Measurements from ENCODE around the gene OCA2. TPM values are rescaled to one million over a fixed set of nuclear protein-coding genes. Genes with fewer than 3 reads are reported as not detected.
A peak's percentile ranks its signal among the peaks of the same experiment; 100 is the strongest.
"Not testable (repeated sequence)": the region's sequence is repeated elsewhere in the genome, so short reads cannot be mapped to it uniquely, and the experiment has no call there.

Gene OCA2
- 0.73 TPM for total RNA-seq

DNA sequence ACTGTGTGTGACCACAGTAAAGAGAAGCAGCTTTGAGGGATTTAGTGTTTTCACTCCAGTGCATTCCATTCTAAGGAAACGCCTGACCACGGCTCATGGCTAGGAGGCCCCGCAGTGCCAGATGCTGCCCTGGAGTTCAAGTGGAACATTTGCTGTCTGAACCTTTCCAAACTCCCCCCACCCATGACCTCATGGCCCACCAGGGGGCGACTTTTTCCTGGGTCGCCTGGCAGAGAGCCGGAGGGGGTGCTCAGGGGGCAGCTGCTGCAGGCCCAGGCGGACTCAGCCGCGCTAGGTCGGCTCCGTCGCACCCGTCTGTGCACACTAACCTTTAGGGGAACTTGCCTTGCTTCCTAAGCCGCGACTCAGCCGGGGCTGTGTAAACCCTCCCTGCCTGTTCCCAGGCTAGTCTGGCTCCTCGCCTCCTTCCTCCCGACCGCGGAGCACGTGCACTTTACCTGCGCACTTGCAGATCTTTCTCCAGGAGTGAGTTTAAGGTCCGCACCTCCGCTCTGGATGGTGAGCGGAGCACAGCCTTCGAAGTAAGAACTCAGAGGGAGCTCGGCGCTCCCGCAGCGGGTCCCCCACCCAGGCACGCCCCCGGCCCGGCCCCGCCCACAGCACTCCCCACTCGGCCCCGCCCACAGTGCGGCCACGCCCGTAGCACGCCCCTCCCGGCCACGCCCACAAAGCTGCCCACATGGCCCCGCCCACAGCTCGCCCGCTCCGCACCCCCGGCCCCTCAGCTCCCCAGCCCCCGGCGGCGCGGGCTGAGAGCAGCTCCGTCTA is at the start of gene OCA2:
Gene OCA2, minus strand, starts transcription at position 550 of the 789 bp plus-strand sequence. CDS start 17,441 bp downstream, outside the sequence.
- DNase-seq (ENCODE audit: low spot score): peak; percentile 57

DNA sequence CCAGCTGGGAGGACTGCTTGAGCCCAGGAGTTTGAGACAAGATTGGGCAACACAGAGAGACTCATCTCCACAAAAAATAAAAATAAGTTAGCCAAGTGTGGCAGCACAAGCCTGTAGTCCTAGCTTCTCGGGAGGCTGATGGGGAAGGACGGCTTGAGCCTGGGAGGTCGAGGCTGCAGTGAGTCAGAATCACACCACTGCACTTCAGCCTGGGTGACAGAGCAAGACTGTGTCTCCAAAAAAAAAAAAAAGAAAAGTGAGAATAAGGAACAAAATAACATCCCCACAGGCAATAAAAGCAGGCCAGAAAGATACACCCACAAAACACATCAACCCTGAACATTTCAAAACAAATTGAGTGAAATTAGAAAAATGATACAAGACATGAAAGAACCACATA is 48.7 kb upstream of the OCA2 start:
- no peak for DNase-seq (ENCODE audit: low spot score)

DNA sequence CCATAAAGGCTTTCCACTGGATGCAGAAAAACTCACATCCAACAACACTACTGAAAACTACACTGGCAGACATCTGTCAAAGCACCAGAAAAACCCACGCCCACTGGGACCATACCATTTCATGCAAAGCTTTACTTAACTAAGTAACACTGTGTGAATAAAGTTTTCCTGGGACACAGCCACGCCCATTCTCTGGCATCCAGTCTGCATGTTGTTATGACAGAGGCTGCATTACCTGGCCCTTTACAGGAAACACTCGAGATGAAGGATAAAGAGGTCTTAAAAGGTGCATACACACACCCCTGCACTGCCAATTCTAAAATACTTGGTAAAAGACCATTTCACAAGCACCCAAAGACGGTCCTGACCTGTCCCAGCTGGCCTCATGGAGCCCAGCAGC is 46.3 kb upstream of the OCA2 start:
- DNase-seq (ENCODE audit: low spot score): not testable (repeated sequence)

DNA sequence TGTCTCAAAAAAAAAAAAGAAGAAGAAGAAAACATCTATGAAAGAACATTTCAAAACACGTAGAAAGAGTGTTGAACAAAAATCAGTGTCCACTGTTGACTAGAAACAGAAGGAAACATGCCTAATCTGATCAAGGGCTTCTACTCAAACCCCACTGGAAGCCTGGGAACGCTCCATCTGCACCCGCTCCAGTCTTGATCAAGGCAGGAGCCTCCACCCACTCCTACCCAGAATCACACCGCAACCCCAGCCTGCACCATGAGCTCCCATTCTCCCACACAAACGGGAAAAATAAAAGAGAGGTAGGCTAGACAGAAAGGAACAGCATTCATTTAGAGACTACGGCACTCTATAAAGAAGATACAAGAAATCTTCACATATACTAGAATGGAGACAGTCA is 40.9 kb upstream of the OCA2 start:
- no peak for DNase-seq (ENCODE audit: low spot score)

DNA sequence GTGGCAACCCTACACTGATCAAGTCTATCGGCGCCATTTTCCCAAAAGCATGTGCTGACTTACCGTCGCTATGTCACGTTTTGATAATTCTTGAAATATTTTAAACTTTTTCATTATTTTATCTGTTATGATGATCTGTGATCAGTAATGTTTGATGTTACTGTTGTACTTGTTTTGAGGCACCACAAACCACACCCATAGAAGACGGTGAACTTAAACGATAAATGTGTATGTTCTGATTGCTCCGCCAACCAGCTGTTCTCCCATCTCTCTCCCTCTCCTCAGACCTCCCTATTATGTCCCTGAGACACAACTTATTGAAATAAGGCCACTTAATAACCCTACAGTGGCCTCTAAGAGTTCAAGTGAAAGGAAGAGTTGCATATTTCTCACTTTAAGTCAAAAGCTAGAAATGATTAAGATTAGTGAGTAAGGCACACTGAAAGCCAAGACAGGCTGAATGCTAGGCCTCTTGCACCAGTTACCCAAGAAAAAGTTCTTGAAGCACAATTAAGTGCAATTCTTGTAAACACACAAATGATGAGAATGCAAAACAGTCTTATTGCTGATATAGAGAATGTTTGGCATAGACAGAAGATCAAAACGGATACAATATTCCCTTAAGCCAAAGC is 38.4 kb upstream of the OCA2 start:
- not testable (repeated sequence) for DNase-seq (ENCODE audit: low spot score)

DNA sequence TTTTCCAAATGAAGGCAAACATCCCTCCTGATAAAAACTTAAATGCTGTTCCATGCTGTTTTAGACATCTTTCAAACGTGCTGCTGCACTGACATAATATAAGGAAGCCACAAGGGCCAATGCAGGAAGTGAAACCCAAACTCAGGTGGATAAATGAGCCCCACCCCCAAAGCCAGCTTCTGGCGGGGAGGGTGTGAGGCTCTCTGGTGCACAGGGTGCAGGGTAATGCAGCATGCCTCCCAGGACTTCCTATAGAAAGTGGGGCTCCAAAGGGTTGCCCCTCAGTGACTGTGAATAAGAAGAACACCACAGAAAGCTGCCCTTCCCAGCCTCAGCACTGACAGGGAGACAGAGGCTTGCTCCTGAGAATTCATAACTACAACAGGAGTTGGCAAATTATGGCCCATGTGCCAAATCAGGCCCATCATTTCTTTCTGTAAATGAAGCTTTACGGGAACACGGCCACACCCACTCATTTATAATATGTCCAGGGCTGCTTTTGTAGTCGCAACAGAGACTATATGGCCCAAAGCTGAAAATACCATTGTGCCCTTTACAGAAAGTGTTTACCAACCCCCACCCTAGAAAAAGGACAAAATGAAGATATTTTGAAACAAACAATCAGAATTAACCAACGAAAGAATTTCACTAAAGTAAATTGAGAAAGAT is 37.3 kb upstream of the OCA2 start:
- not testable (repeated sequence) for DNase-seq (ENCODE audit: low spot score)

DNA sequence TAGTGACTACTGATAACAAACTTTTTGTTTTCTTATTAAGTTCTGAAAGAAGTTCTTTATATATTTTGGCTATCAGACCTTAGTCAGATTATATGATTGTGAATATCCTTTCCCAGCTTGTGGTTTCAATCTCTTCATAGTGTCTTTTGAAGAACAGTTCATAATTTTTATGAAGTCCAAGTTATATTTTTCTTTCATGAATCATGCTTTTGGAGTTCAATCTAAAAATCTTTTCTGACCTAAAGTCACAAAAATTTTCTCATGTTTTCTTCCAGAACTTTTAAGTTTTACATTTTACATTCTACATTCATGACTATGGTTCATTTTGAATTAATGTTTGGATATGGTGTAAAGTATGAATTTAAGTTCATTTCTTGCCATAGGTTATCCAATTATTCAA is 34.2 kb upstream of the OCA2 start:
- no peak for DNase-seq (ENCODE audit: low spot score)

DNA sequence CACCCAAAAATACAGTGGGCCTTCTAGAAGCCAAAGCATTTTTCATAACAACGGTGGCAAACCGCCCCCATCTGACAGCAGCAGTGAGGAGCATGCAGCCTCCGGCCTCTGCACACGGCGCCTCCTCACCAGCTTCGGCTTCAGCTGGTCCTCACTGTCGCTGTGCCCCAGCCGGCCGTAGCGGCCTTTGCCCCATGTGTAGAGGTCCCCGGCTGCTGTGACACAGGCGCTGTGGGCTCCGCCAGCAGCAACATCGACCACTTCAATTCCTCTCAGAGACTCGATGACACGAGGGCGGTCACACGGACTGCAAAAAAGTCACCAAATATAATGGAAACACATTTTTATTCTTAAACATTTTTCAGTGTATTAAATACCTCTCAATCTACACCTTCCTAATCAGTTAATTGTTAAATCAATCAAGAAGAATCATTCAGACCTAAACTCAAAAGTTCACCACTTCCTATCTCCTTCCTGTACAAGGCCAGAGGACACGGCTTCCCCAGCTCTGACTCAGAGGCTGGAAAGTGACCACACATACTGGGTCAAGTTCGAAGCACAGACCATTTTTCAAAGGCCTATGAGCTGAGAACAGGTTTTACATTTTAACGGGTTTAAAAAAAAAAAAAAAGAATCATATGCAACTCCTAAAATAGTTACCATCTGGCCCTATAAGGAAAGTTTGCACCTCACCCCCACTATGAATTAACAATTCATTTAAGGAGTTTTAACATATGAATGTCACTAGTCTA is 33.6 kb upstream of the OCA2 start:
- DNase-seq (ENCODE audit: low spot score): no peak

DNA sequence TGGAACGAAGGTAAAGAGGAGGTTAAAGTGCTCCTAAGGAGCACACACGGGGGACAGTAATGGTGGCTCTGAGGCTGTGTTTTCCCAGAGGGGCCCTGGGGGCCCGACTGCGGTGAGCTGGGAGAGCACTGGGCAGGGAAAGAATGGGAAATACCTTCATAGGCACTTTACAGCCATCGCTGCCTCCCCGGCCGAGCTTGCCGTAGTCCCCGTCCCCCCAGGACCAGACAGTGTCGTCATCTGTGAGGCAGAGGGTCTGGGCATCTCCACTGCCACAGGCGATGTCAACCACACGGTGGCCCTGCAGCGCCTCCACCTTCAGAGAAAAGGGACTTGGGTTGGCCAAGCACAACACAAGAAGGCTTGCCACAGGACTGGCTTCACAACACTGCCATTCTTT is 32.8 kb upstream of the OCA2 start:
- DNase-seq (ENCODE audit: low spot score): no peak

DNA sequence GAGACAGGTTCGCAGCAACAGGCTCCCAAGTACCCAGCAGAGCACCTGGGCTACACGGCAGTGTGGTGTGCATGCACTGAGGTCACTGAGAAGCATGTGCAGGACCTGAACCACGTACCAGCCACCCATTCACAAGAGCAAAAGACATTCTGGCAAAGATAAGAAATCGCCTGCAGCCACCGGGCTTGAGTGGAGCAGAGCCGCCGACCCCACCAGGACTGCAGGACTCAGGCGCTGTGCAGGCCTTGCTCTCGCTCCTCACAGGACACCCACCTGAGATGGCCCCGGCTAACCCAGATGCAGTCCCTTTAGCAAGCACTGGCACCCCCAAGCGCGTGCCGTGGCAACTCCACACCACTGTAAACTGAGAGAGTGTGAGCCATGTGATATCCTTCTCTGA is 32.3 kb upstream of the OCA2 start:
- no peak for DNase-seq (ENCODE audit: low spot score)

DNA sequence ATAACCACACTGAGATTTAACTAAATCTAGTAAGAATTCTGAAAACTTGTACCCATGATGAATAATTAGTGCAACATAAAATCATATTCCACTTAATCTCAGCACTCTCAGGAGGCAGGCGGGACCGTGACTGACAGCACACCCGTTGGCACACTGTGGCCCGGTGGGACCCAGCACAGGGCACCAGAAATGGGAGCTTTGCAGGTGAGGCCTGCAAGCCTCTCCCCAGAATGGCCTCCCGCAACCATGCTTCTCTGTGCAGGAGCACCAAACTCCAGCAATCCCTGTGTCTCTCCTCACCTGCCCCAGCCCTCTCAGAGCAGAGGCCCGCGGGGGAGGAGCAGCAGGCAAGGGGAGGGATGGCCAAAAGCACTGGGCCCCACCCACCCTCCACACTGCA is 31.5 kb upstream of the OCA2 start:
- no peak for DNase-seq (ENCODE audit: low spot score)

DNA sequence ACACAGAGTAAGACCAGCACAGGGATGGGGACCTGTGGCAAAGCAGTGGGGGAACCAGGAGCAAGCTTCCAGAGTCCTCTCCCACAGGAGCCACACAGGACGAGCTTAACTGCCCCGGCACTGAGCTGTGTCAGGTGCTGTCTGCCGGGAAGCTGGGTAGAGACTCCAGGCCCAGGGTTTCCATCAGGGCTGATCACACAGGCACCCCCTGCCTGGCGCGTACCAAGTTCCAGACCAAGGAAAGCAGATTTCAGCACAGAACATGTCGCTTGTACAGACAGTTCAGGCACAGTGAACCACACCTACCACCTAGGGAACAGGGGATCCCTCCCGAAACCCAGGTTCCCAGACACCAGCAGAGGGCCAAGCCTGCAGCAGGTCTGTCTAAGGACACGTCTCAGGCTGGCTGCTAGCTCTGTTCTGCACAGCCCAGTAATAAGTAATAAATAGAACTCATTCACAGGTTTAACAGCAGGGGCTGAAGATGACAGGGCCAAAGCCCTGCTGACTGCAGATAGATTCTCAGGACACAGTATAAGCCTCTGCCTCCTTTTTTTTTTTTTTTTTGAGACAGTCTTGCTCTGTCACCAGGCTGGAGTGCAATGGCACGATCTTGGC is 30.2 kb upstream of the OCA2 start:
- no peak for DNase-seq (ENCODE audit: low spot score)

DNA sequence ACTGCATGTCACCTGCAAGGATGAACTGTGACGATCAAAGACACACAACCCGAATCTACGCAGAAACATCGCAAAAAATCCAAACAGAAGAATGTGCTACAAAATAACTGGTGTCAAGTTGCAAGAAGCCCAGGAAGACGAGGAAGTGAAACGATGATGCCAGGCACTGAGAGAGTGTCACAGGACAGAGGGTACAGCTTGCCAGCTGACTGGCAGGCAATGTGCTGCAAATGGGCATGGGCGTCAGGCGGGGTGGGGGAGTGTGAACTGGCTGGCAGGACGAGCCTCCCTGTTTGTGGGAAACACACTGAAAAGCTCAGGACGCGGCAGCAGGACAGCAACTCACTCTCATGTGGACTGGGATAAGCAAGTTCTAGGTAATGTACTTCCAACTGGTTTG is 28.9 kb upstream of the OCA2 start:
- no peak for DNase-seq (ENCODE audit: low spot score)

DNA sequence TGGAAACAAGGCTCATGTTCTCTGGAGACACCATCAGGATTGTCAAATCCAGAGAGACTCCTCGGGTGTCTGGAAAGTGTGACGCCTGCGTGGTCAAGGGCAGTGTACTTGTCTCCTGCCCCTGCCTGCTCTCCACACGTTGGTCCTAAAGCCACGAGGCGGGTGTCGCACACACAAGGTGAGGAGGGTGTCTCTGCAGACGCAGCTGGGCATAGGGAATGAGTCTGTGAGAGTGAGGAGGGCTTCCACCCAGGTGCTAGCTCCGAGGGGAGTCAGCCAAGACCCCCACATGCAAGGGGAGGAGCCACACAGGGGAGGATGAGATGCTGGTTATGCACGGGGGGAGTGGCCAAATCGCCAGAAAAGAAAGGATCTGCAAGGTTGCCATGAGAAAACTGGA is 27.9 kb upstream of the OCA2 start:
- peak; percentile 35 for DNase-seq (ENCODE audit: low spot score)

DNA sequence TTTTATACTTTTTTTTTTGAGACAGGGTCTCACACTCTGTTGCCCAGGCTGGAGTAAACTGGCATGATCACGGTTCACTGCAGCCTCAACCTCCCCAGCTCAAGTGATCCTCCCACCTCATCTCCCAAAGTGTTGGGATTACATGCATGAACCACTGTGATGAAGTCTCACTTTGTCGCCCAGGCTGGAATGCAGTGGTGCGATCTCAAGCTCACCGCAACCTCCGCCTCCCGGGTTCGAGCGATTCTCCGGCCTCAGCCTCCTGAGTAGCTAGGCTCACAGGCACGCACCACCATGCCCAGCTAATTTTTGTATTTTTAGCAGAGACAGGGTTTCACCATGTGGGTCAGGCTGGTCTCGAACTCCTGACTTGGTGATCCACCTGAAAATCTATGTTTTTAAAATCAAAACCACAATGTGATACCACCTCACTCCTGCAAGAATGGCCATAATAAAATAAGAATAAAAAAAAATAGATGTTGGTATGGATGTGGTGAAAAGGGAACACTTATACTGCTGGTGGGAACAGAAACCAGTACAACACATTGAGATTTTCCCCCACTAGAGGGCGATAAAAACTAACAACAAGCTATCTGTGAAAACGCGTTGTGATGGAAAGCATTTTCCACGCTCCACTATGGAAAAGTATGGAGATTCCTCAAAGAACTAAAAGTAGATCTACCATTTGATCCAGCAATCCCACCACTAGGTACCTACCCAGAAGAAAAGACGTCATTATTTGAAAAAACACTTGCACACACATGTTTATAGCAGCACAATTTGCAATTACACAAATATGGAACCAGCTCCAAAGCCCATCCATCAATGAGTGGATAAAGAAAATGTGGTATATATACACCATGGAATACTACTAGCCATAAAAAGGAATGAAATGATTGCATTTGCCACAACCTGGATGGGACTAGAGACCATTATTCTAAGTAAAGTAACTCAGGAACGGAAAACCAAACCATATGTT is 26.8 kb upstream of the OCA2 start:
- peak; percentile 40 for DNase-seq (ENCODE audit: low spot score)

DNA sequence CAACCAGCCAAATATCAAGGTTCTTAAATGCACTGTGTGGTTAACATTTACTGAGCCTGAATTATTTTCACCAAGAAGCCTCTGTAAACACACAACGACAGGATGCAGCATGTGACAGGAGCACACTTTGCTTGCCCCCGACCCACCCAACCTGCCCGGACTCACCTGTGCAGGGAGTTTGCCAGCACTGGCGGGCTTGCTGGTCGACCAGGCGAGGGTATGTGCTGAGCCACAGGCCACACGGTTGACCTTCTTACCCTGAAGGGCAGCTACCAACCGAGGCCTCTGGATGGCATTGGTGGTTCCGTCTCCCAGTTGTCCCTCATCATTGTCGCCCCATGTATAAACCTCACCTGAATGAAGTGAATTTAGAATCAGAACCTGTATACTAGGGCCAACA is 25.7 kb upstream of the OCA2 start:
- no peak for DNase-seq (ENCODE audit: low spot score)

DNA sequence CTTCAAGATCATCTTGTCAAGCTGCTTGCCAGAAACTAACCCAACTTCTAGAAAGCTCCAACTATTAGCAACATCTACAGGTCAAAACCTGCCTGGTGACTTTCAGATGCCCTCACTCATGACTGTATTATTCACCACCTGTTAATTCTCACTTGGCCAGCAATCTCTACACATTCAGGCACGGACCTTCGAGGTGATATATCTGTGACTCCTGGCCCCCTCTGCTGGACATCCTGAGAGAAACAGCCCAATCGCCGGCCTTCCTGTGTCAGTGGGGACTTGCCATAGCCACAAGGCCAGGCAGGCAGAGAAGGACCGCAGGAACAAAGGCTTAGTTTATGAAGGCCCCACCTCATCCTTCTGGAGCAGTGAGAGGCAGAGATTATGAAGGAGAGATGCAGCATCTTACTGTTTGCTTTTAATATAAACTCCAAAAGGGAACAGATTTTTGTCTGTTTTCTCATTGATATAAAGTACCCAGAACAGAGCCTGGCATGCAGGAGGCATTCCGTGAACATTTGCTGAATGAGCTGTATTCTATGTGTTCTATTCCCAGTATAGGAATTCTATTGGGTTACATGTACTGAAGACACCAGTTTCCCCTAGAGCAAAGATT is 24.4 kb upstream of the OCA2 start:
- DNase-seq (ENCODE audit: low spot score): peak; percentile 80

DNA sequence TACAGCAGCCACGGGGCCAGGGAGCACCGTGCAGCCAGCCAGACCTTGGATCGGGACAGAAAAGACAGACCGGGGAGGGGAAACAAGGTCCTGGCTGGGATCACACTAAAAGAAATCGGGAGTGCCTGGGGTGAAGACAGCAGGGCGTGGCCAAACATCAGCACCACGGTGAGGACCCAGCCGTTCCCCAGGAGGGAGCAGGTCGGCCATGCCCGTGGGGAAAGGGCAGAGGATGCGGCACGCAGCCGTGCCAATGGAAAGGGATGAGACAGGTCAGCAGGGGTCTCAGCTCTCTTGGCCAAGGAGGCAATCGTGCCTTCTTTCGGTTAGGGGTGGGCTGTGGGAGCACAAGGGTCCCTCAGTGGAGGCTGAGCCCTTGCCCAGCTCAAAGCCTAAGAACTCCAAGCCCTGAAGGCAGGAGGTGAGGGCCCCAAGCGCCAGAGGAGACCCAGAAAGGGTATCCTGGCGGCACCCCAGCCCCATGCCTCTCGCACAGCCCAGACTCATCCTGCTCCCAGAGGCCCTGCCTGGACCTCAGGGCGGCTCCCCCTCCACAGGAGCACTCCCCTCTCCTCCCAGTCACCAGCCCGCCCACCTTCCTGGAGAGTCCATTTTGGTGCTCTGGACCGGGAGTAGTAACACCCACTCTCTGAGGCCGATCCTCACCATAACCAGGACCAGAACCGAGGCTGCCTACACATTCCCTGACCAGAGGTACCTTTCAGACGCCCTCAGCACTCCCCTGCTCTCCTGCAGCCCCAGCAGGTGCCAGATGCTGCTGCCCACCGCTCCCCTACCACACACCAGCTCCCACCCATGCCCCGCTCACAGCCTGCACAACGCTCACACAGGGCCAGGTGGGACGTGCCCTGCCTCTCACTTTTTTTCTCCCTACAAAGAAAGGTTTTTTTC is 23.2 kb upstream of the OCA2 start:
- no peak for DNase-seq (ENCODE audit: low spot score)

DNA sequence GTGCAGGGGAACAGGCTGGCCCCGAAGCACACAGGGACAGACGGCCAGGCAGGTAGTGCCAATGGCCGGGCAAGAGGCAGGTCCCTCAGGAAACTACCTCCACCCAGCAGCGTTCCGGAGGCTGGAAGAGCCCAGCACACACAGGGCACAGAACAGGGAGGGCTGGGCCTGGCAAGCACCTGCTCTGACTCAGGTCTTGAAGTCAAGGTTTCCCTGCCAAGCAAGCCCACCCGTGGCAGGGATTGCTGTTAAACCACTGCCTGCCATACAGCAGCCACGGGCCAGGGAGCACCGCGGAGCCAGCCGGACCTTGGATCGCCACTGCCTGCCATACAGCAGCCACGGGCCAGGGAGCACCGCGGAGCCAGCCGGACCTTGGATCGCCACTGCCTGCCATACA is 22.5 kb upstream of the OCA2 start:
- DNase-seq (ENCODE audit: low spot score): not testable (repeated sequence)
